ENCODE results near the gene REG1A.

REG1A gene

GRCh38 chr2:79128406-79128805, 8.1 kb downstream of the REG1A start:
- no peak for FAIRE-seq

GRCh38 chr2:79129260-79129659, 9.0 kb downstream of the REG1A start:
- FAIRE-seq: no peak

DNA sequence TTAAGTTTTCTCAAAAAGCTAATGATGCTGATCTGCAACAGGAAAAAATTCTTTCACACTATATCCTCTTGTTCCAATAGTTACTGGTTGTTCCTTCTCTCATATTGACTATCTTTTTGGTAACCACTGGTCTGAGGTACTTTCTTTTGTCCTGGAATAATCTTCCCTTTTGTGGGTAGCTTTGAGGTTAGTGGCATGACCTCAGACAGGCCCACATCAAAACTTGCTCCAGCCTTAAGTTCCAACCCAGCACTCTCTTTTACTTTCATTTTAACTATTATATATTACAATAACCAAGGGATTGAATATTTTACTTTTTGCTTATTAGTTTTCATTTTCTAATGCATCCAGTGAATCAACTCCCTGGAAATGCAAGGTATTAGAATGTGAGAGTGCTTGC, 9.5 kb downstream of the REG1A start:
- FAIRE-seq: no peak

GRCh38 chr2:79131687-79132086, 11.4 kb downstream of the REG1A start:
- no peak for FAIRE-seq

- no peak for FAIRE-seq
Measured at GRCh38 chr2:79138385-79138784, 18.1 kb downstream of the REG1A start.

- no peak for FAIRE-seq
Measured at GRCh38 chr2:79139423-79139822, 19.1 kb downstream of the REG1A start.

- FAIRE-seq: no peak
Measured at GRCh38 chr2:79155826-79156476, 35.7 kb downstream of the REG1A start.

DNA sequence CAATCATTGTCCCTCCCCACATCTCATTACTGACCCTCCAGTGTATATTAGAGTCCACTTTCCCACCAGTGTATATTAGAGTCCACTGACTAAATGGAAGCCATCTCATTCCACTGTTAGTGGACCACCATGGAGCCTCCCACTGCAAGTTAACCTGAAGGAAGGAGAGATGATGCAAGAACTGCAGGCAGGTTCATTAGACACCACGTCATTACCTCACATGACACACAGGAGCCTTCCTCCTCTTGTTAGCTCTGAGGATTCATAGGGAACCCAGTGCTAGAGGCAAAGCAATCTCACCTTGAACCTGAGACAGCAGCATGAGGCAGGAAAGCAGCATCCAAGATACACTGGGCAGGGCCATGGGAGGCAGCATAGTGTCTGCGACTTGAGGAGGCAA, 38.7 kb downstream of the REG1A start:
- no peak for FAIRE-seq

- no peak for FAIRE-seq
Measured at GRCh38 chr2:79159653-79160052, 39.4 kb downstream of the REG1A start, which contains the start of gene REG3A. Gene REG3A, minus strand, starts transcription at chr2:79159753. Its CDS starts 348 bp downstream, at chr2:79159405.

DNA sequence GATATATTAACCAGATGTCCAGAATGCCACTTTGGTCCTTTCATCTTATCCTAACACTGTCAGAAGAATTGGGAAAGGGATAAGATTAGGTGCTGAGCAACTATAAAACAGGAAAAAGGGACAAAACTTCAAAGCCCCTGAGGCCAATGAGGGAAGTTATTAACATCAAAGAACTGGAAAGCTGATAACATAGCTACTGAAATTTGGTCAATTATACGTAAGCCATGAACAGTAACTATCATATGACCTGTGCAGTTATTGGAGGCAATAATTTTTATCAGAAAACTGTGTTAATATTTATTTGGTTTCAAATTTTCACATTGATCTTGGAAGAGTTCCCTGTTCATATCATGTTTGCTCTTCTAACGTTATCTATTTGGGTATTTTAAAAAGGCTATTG, 41.8 kb downstream of the REG1A start:
- no peak for FAIRE-seq

DNA sequence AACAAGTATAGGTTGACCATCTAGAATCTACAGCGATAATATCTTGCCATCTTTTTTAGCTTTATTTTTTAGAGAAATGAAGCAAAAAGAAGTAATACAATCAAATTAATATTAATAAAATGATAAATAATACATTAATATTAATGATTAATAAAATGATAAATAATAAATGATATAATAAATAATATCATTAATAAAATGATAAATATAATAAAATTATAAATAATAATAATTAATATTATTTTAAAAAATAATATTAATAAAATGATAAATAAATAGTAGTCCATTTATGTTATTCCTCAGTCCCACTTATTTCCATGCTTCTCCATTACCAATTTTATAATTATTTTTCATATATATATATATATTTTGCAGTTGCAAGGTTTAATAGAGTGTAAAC, 42.5 kb downstream of the REG1A start:
- no peak for FAIRE-seq

- FAIRE-seq: no peak
Measured at GRCh38 chr2:79171348-79171958, 51.2 kb downstream of the REG1A start.
